ENCODE measurements around the gene MLLT10.
A peak's percentile ranks its signal among the peaks of the same experiment; 100 is the strongest.
"Not testable (repeated sequence)": the region's sequence is repeated elsewhere in the genome, so short reads cannot be mapped to it uniquely, and the experiment has no call there.

The MLLT10 gene

GRCh38 chr10:21534604-21535493 is 817 bp downstream of the MLLT10 start:
- H3K4me3 ChIP-seq (ENCODE audit: low read depth, low read length, poor library complexity, severe bottlenecking) = peak overlapping the region; percentile 74
- peaks cover 11% of the 10 kb centered on the region for H3K79me2 ChIP-seq (ENCODE audit: insufficient read depth, low read length)
- no peak for TF ChIP-seq CTCF (IDR thresholded peaks at IDR 0.05; ENCODE audit: low read length)
- no peaks in the 10 kb centered on the region for H3K9me3 ChIP-seq (ENCODE audit: low read length)
- H3K9ac ChIP-seq (ENCODE audit: low read length) = peak overlapping the region; percentile 76
- H3K36me3 ChIP-seq (ENCODE audit: insufficient read depth, low read length) = peaks cover 33% of the 10 kb centered on the region
- H2AFZ ChIP-seq (ENCODE audit: low read length) = no peak overlapping the region
- no peaks in the 10 kb centered on the region for H3K27me3 ChIP-seq (ENCODE audit: insufficient read depth, low read length)
- H3K27ac ChIP-seq (ENCODE audit: low read depth, low read length, poor library complexity, severe bottlenecking) = peak overlapping the region; percentile 50
- peak overlapping the region; percentile 84 for H3K4me2 ChIP-seq (ENCODE audit: low read length)
- no peaks in the 10 kb centered on the region for H3K9me2 ChIP-seq (ENCODE audit: low read depth, low read length)
- no peaks in the 10 kb centered on the region for H4K20me1 ChIP-seq (ENCODE audit: insufficient read depth, low read length)
- H3K4me1 ChIP-seq (ENCODE audit: insufficient read depth, low read length, severe bottlenecking) = peaks cover 20% of the 10 kb centered on the region
- no peaks in the 10 kb centered on the region for H3F3A ChIP-seq (ENCODE audit: insufficient read depth, low read length)

- Histone ChIP-seq H3K4me1 (ENCODE audit: insufficient read depth, low read length, severe bottlenecking) (peaks cover 20% of the 10 kb centered on the region), H3K36me3 (ENCODE audit: insufficient read depth, low read length) (peaks cover 39% of the 10 kb centered on the region), H3K9me2 (ENCODE audit: low read depth, low read length) (no peaks in the 10 kb centered on the region), H3F3A (ENCODE audit: insufficient read depth, low read length) (no peaks in the 10 kb centered on the region), H3K27me3 (ENCODE audit: insufficient read depth, low read length) (no peaks in the 10 kb centered on the region), H3K79me2 (ENCODE audit: insufficient read depth, low read length) (peaks cover 11% of the 10 kb centered on the region), H2AFZ (ENCODE audit: low read length) (no peak overlapping the region), H3K4me3 (ENCODE audit: low read depth, low read length, poor library complexity, severe bottlenecking) (peak overlapping the region; percentile 74), H3K9me3 (ENCODE audit: low read length) (no peaks in the 10 kb centered on the region), H3K4me2 (ENCODE audit: low read length) (peak overlapping the region; percentile 84), H4K20me1 (ENCODE audit: insufficient read depth, low read length) (no peaks in the 10 kb centered on the region), H3K9ac (ENCODE audit: low read length) (peak overlapping the region; percentile 61), H3K27ac (ENCODE audit: low read depth, low read length, poor library complexity, severe bottlenecking) (peak overlapping the region; percentile 26)
- TF ChIP-seq EZH2 (IDR thresholded peaks at IDR 0.05; ENCODE audit: borderline replicate concordance, low read length) (no peak), CTCF (IDR thresholded peaks at IDR 0.05; ENCODE audit: low read length) (no peak)
Observed at GRCh38 chr10:21535494-21535965, 1.5 kb downstream of the MLLT10 start.

GRCh38 chr10:21535976-21536375 is 1.9 kb downstream of the MLLT10 start:
- not testable (repeated sequence) for H4K20me1 ChIP-seq (ENCODE audit: insufficient read depth, low read length); H3K9ac ChIP-seq (ENCODE audit: low read length); H2AFZ ChIP-seq (ENCODE audit: low read length); H3F3A ChIP-seq (ENCODE audit: insufficient read depth, low read length); H3K9me2 ChIP-seq (ENCODE audit: low read depth, low read length); H3K9me3 ChIP-seq (ENCODE audit: low read length); H3K27ac ChIP-seq (ENCODE audit: low read depth, low read length, poor library complexity, severe bottlenecking); H3K27me3 ChIP-seq (ENCODE audit: insufficient read depth, low read length)
- Histone ChIP-seq H3K4me2 (ENCODE audit: low read length) (peak overlapping the region; percentile 84; the same call in 1 of the 2 replicates), H3K36me3 (ENCODE audit: insufficient read depth, low read length) (peaks cover 44% of the 10 kb centered on the region), H3K4me1 (ENCODE audit: insufficient read depth, low read length, severe bottlenecking) (peaks cover 20% of the 10 kb centered on the region), H3K4me3 (ENCODE audit: low read depth, low read length, poor library complexity, severe bottlenecking) (peak overlapping the region; percentile 74), H3K79me2 (ENCODE audit: insufficient read depth, low read length) (peaks cover 11% of the 10 kb centered on the region)
